ENCODE measurements around the gene NAA25. TPM values are rescaled to one million over a fixed set of nuclear protein-coding genes. Genes with fewer than 3 reads are reported as not detected.

The NAA25 gene
- total RNA-seq, 1 experiment from 2014 or later = 39.2 TPM

GRCh38 chr12:111980598-111980997, 128.0 kb downstream of the NAA25 start:
- peak; percentile 60 for DNase-seq
- Histone ChIP-seq H3K36me3 (ENCODE audit: insufficient read depth, low read length) (no peaks in the 10 kb centered on the region), H3K9me2 (replicated peaks; ENCODE audit: insufficient read depth, low read length) (no peaks in the 10 kb centered on the region), H3K4me3 (ENCODE audit: low read length) (peak overlapping the region; percentile 14; the same call in 1 of the 2 replicates), H3K9ac (ENCODE audit: low read length) (0 out of 2 replicates have a peak overlapping the region, but pooled peaks have one; percentile 18), H3K4me1 (ENCODE audit: low read length) (peaks cover 41% of the 10 kb centered on the region), H3K27ac (ENCODE audit: low read length) (peak overlapping the region; percentile 67), H3K27me3 (ENCODE audit: low read length) (no peaks in the 10 kb centered on the region), H4K20me1 (ENCODE audit: insufficient read depth, low read depth, low read length) (no peaks in the 10 kb centered on the region), H3K9me3 (ENCODE audit: low read length) (no peaks in the 10 kb centered on the region), H2AFZ (ENCODE audit: low read length) (peak overlapping the region; percentile 80), H3K4me2 (ENCODE audit: low read depth, low read length, poor library complexity, severe bottlenecking) (peak overlapping the region; percentile 65), H3K79me2 (ENCODE audit: low read length) (peaks cover 21% of the 10 kb centered on the region)

- Histone ChIP-seq H3K79me2 (ENCODE audit: low read length) (peaks cover 16% of the 10 kb centered on the region), H3K36me3 (ENCODE audit: insufficient read depth, low read length) (no peaks in the 10 kb centered on the region), H3K27ac (ENCODE audit: low read length) (0 out of 2 replicates have a peak overlapping the region, but pooled peaks have one; percentile 33), H3K27me3 (ENCODE audit: low read length) (no peaks in the 10 kb centered on the region), H3K4me3 (ENCODE audit: low read length) (no peak overlapping the region), H3K9me2 (replicated peaks; ENCODE audit: insufficient read depth, low read length) (no peaks in the 10 kb centered on the region), H3K4me1 (ENCODE audit: low read length) (peaks cover 41% of the 10 kb centered on the region), H3K9ac (ENCODE audit: low read length) (no peak overlapping the region), H3K9me3 (ENCODE audit: low read length) (no peaks in the 10 kb centered on the region), H2AFZ (ENCODE audit: low read length) (no peak overlapping the region), H3K4me2 (ENCODE audit: low read depth, low read length, poor library complexity, severe bottlenecking) (no peak overlapping the region), H4K20me1 (ENCODE audit: insufficient read depth, low read depth, low read length) (no peaks in the 10 kb centered on the region)
- no peak for DNase-seq
These were observed 130.0 kb downstream of the NAA25 start for GRCh38 chr12:111978545-111978944.

GRCh38 chr12:111976860-111977259, 131.7 kb downstream of the NAA25 start:
- no peak overlapping the region for H3K4me3 ChIP-seq (ENCODE audit: low read length)
- peaks cover under 1% of the 10 kb centered on the region; the same call in 1 of the 2 replicates for H3K36me3 ChIP-seq (ENCODE audit: insufficient read depth, low read length)
- H3K4me2 ChIP-seq (ENCODE audit: low read depth, low read length, poor library complexity, severe bottlenecking) = peak overlapping the region; percentile 32
- no peak overlapping the region for H2AFZ ChIP-seq (ENCODE audit: low read length)
- no peaks in the 10 kb centered on the region for H3K9me2 ChIP-seq (replicated peaks; ENCODE audit: insufficient read depth, low read length)
- H3K27ac ChIP-seq (ENCODE audit: low read length) = peak overlapping the region; percentile 69
- peaks cover 41% of the 10 kb centered on the region for H3K4me1 ChIP-seq (ENCODE audit: low read length)
- no peak for DNase-seq
- no peaks in the 10 kb centered on the region for H3K27me3 ChIP-seq (ENCODE audit: low read length)
- no peaks in the 10 kb centered on the region for H3K9me3 ChIP-seq (ENCODE audit: low read length)
- H4K20me1 ChIP-seq (ENCODE audit: insufficient read depth, low read depth, low read length) = no peaks in the 10 kb centered on the region
- H3K9ac ChIP-seq (ENCODE audit: low read length) = no peak overlapping the region
- peaks cover 12% of the 10 kb centered on the region for H3K79me2 ChIP-seq (ENCODE audit: low read length)

Small RNA genes within 50 kb of the gene (small RNA-seq; reads per million reads assigned to genes)
- gene AC004024.1 = 0.79 reads per million, percentile 23 among the genes with 10 or more reads in this experiment
- not detected for gene MIR3657
- gene RF00019 = not detected

Other genes starting within 250 kb of the NAA25 start
- gene TMEM116, start 95.6 kb downstream of the NAA25 start, total RNA-seq (2014; rRNA removed; shearing (Covaris generic); ENCODE audit: low replicate concordance) = 19.6 and 56.6 TPM in 2 replicates
- gene ERP29, start 95.4 kb downstream of the NAA25 start, total RNA-seq (2014; rRNA removed; shearing (Covaris generic); ENCODE audit: low replicate concordance) = 63.2 and 134 TPM in 2 replicates
- gene TRAFD1, start 16.8 kb upstream of the NAA25 start, total RNA-seq (2014; rRNA removed; shearing (Covaris generic); ENCODE audit: low replicate concordance) = 52.1 and 86.1 TPM in 2 replicates